Pancreas (tissue), 10 donors: ENCODE measurements around the gene TLE2. TPM values are rescaled to one million over a fixed set of nuclear protein-coding genes. Genes with fewer than 3 reads are reported as not detected.
A peak's percentile ranks its signal among the peaks of the same experiment; 100 is the strongest.

Experiments
- ATAC-seq, 4 donors: fragments of 200-7000 bp; cut with Tn5 transposase; one replicate each; pipeline versions ENCODE4 v1.8.0 to v1.9.1; 2020; ENCODE audit warnings: mild to moderate bottlenecking in 4 of 4, moderate library complexity in 4 of 4
- DNase-seq, 6 donors: peaks; one replicate each; pipeline ENCODE4 v3.0.0-alpha.2; 2020
- FAIRE-seq: peaks from 2 replicates; lab custom pipeline; 2012; peaks lifted over from hg19 to GRCh38; lab: Jason Lieb, UNC
- H3K27ac ChIP-seq, 4 donors: fragments of 200-600 bp; sonication (generic); 1 replicate in 3 of 4; 2 replicates in 1 of 4; pipeline versions ENCODE4 v1.5.0 to v1.8.0; 2020
- H3K27me3 ChIP-seq, 4 donors: fragments of 200-600 bp; one replicate each; pipeline ENCODE4 v1.8.0; 2021
- H3K36me3 ChIP-seq, 3 donors: fragments of 200-600 bp; sonication (generic) in 1 of 3; one replicate each; pipeline versions ENCODE4 v1.5.0 to v1.8.0; 2020 to 2021
- H3K4me1 ChIP-seq, 3 donors: fragments of 200-600 bp; one replicate each; pipeline ENCODE4 v1.8.0; 2021
- H3K4me3 ChIP-seq, 4 donors: fragments of 200-600 bp; sonication (generic) in 2 of 4; one replicate each; pipeline versions ENCODE4 v1.5.0 to v1.8.0; 2020 to 2021
- H3K9me3 ChIP-seq, 4 donors: fragments of 200-600 bp; one replicate each; pipeline ENCODE4 v1.8.0; 2021
- WGBS, 2 donors: extraction: QIAGEN DNeasy Blood & Tissue Kit; methylation state at CpG; one replicate each; pipeline ENCODE4 v1.1.7; 2013; 5-methylcytosine and 5-hydroxymethylcytosine counted together
- intact Hi-C, 3 donors: fragments of 100-400 bp; cut with DNase I; formaldehyde crosslinking; loops; one replicate each; pipeline versions ENCODE4 v1.11.1 to v1.14.2; 2022
- polyA plus RNA-seq, 2 donors: library from polyadenylated mRNA; stranded (reverse); fragments of 200-250 nt; gene quantifications; one replicate each; pipeline ENCODE4 v1.2.3, GENCODE V29; 2013
- total RNA-seq, 6 donors: library from RNA; stranded (reverse); fragmentation: NEBNext Ultra II Directional in 4 of 6; extraction: Animal tissue kit (Norgen Biotek cat#: 25700) in 4 of 6; gene quantifications; one replicate each; pipeline versions ENCODE4 v1.2.1 to v1.2.4, GENCODE V29; 2021 to 2023
- TF ChIP-seq, protein P1 (sequence below), 4 donors: fragments of 200-600 bp; sonication (generic) in 3 of 4; IDR thresholded peaks; one replicate each; pipeline versions ENCODE4 v1.5.0 to v1.8.0; 2021; ENCODE audit warnings: antibody characterized with exemption in 4 of 4
- donor health status: healthy with polysubstance abuse.
- donor health status: DM: no; HTN: no; CAD: no; lungs with moderate emphysema.
- donor health status: DM: no; HTN: no; CAD: no.
- donor health status: control.
- donor health status: control.
- donor health status: Bipolar disorder and iron deficiency.
- donor health status: DM: yes; HTN: yes; CAD: no.
- donor health status: DM: no; HTN: no; CAD: no.
- donor health status: DM: no; HTN: no; CAD: no.
- donor health status: DM: yes; HTN: yes; CAD: no.

Gene TLE2
- total and polyA plus RNA-seq, 8 donors, result 16.4 to 81.9 (median 23.3) TPM

DNA sequence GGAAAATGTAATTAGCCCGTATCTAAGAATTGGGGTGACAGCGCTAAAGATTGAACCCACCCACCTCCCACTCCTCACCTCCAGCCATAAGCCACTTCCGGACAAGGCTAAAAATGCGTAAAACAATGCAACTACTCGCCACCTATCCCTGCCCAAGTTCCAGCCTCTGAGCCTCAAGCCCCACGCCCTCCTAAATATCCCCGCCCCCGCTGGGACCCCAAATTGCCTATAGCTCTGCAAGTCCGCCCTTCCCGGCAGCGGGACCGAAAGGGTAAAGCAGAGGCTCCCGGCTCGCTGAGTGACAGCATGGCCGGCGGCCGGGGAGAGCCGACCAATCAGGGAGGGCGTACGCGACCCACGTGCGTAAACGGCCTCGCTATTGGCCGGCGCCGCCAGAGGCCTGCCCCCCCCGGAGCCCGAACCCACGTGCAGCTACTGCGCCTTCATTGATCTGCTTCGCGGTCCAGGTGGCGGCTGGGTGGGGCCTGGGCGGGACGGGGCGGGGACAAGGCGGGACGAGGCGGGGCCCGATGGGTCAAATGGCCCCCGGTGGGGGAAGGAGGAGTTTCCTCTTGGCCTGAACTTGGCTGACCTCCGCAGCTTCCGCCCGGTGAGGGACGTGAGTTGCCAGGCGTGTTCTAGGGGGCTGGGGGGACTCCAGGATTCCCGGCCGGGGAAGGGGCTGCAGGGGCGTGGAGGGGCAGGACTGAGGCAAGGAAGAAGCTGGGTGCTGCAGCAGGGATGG, 51.9 kb downstream of the TLE2 start, which contains the start of gene TLE6:
TLE6 (plus strand) TSS at position 564 of the 745 bp plus-strand sequence. CDS start 670 bp downstream, outside the sequence.
- H3K4me3 ChIP-seq, result peak within 1 kb of the TSS; percentile 11 to 60 (median 30)

DNA sequence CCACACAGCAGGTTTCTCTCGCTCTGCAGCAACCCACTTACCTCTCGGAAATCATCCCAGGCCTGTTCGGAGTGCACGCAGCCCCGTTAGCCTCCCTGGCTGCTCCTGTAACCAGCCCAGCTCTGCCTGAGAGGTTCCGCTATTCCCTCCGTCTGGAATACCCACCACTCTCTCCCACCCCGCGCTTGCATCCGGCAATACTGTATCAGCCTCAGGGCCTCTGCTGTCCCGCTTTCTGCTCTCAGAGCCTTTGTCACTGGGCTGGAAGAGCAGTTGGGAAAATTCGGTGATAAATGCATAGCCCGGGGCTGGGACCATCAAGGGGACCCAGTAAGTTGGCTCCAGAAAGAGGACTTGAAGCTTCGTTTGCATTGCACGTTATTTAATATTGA, 52.5 kb downstream of the TLE2 start:
- FAIRE-seq (no peak), DNase-seq (no peak), ATAC-seq (peak in 1 of 4 donors; percentile 7)
- Histone ChIP-seq H3K27ac (no peak overlapping the region), H3K4me3 (peak overlapping the region; percentile 11 to 60 (median 30)), H3K27me3 (no peaks in the 10 kb centered on the region), H3K36me3 (no peaks in the 10 kb centered on the region), H3K4me1 (peaks cover 13 to 15% (median 13%) of the 10 kb centered on the region in 3 donors), H3K9me3 (no peaks in the 10 kb centered on the region)
- TF ChIP-seq, protein P1, sequence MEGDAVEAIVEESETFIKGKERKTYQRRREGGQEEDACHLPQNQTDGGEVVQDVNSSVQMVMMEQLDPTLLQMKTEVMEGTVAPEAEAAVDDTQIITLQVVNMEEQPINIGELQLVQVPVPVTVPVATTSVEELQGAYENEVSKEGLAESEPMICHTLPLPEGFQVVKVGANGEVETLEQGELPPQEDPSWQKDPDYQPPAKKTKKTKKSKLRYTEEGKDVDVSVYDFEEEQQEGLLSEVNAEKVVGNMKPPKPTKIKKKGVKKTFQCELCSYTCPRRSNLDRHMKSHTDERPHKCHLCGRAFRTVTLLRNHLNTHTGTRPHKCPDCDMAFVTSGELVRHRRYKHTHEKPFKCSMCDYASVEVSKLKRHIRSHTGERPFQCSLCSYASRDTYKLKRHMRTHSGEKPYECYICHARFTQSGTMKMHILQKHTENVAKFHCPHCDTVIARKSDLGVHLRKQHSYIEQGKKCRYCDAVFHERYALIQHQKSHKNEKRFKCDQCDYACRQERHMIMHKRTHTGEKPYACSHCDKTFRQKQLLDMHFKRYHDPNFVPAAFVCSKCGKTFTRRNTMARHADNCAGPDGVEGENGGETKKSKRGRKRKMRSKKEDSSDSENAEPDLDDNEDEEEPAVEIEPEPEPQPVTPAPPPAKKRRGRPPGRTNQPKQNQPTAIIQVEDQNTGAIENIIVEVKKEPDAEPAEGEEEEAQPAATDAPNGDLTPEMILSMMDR (IDR thresholded peaks at IDR 0.05), result no peak
- intact Hi-C loops, result no loop called here
- WGBS, 2 donors, result 8% methylated on average over 15 of the region's 15 CpGs

More for the DNA sequence above, 51.9 kb downstream of the TLE2 start, which contains the start of gene TLE6:
- TF ChIP-seq, protein P1 (IDR thresholded peaks at IDR 0.05), result no peak
- Histone ChIP-seq H3K27me3 (no peaks in the 10 kb centered on the region), H3K36me3 (no peaks in the 10 kb centered on the region), H3K9me3 (no peaks in the 10 kb centered on the region), H3K27ac (peak within 1 kb of the TSS in 3 of 4 donors; percentile 9 to 57 (median 31)), H3K4me1 (peaks cover 13 to 15% (median 13%) of the 10 kb centered on the region in 3 donors)
- 0 to 1% methylated on average over 45 to 51 of the region's 51 CpGs for WGBS, 2 donors
- intact Hi-C loops, result no loop called here
- ATAC-seq (peak; percentile 93 to 96 (median 96)), FAIRE-seq (no peak), DNase-seq (peak; percentile 98 to 100 (median 99))

DNA sequence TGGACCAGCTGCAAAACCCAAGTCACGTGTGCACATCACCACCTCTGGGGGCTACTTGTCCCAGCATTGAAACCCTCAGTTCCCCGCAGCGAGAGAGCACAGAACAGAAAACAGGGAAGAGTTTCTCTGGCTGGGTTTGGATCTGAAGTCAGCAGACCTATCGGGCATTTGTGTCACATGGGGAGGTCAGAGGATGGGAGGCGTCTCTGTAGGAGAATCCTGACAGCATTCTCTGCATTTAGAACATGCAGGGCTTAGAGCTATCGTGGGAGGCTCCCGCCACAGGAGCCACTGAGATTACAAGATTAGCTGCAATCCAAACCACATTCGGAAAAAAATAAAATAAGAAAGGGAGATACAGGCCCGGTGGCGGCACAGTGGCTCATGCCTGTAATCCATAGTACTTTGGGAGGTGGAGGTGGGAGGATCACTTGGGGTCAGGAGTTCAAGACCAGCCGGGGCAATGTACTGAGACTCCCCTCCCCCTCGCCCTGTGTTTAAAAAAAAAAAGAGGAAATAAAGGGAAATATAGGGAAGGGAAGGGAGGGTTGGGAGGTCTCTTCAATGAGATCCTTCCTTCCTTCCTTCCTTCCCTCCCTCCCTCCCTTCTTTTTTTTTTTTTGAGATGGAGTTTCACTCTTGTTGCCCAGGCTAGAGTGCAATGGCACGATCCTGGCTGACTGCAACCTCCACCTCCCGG, 54.6 kb downstream of the TLE2 start:
- DNase-seq, result no peak
- H3K27me3 ChIP-seq, result no peaks in the 10 kb centered on the region
- TF ChIP-seq, protein P1 (IDR thresholded peaks at IDR 0.05), result no peak
- H3K36me3 ChIP-seq, result no peaks in the 10 kb centered on the region
- no peak for FAIRE-seq
- peaks cover 13 to 15% (median 13%) of the 10 kb centered on the region in 3 donors for H3K4me1 ChIP-seq
- no peak overlapping the region for H3K27ac ChIP-seq
- intact Hi-C loops, result no loop called here
- ATAC-seq, result no peak
- whole genome bisulfite sequencing, 2 donors, result 68 to 73% methylated on average over 14 of the region's 14 CpGs
- H3K4me3 ChIP-seq, result no peak overlapping the region
- no peaks in the 10 kb centered on the region for H3K9me3 ChIP-seq

DNA sequence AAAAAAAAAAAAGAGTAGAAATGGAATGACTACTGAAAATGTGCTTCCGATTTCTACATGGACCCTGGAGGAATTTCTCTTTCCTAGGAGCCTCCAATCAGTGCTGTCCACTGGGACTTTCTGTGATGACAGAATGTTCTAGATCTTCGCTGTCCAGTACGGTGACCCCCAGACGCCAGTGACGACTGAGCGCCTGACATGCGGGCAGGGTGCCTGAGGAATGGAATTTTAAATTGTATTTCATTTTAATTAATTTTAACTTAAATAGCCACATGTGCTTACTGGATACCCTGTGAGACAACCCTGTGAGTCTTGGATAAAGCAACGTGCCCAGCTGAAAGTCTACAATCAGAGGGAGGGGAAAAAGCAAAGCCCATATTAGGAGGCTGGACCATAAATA, 55.9 kb downstream of the TLE2 start:
- no peak overlapping the region for H3K27ac ChIP-seq
- WGBS, 2 donors, result 63 to 70% methylated on average over 8 of the region's 8 CpGs
- H3K4me3 ChIP-seq, result no peak overlapping the region
- intact Hi-C loops, result no loop called here
- H3K36me3 ChIP-seq, result no peaks in the 10 kb centered on the region
- no peaks in the 10 kb centered on the region for H3K27me3 ChIP-seq
- TF ChIP-seq, protein P1 (IDR thresholded peaks at IDR 0.05), result no peak
- no peak for FAIRE-seq
- no peaks in the 10 kb centered on the region for H3K9me3 ChIP-seq
- no peak for DNase-seq
- peaks cover 13 to 24% (median 13%) of the 10 kb centered on the region in 3 donors for H3K4me1 ChIP-seq
- no peak for ATAC-seq
